Glomerular visceral epithelial cell (primary cell): Measurements from ENCODE around the gene LRRC8C.
A peak's percentile ranks its signal among the peaks of the same experiment; 100 is the strongest.
"Not testable (repeated sequence)": the region's sequence is repeated elsewhere in the genome, so short reads cannot be mapped to it uniquely, and the experiment has no call there.

Source experiments
- DNase-seq: peaks from one replicate; pipeline ENCODE4 v3.0.0-alpha.2; 2016; ENCODE audit errors: extremely low spot score

Gene LRRC8C

DNA sequence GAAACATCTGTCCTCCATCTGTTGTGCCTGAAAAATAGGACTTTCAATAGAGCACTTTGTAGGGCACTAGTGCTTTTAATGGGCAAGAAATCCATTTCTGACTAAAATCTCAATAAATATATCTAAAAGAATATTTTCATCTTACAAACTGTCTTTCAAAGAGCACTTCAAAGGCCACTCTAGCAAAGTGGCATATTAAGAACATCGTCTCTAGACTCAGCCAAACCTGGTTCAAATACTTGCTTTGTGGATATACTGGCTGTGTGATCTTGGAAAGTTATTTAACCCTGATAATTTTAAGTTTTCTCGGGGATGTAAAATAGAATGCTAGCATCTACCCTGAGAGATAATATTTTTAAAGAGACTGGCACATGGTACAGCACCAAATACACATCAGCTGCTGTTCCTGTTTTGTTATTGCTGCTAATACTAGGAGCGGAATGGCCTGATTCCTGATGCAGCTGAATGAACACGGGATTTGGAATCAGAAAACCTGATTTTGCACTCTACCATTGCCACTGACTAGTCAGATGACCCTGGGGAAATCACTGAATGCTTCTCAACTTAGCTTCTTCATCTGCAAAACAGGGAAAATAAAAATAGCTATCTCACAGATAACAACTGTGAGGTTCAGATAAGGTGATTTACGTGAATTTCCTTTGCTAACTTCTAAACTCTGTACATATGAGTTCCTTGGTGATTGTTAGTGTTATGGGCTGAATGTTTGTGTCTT lies 25.2 kb upstream of the LRRC8C start:
- no peak for DNase-seq

DNA sequence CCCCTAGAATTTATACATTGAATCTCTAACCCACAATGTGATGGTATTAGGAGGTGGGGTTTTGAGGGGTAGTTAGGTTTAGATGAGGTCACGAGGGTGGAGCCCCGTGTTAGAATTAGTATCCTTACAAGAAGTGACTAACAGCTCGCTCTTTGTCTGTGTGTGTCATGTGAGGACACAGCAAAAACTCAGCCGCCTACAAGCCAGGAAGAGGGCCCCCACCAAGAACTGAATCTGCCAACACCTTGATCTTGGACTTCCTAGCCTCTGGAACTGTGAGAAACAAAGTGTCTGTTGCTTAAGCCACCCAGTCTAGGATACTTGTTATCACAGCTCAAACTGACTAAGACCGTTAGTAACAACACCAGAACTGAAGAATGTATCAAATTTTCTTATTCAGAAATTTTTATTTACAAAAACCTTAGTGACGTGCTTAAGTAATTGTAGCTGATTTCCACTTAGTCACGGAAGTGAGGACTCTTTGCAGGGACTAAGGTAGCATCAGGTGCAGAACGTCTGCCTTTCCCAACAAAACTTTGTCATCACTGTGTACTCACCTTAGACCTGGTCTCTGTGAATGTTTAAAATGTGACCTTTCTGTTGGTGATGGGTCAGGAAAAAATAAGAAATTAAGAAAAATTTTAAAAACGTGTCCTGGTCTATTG lies 24.5 kb upstream of the LRRC8C start:
- no peak for DNase-seq

DNA sequence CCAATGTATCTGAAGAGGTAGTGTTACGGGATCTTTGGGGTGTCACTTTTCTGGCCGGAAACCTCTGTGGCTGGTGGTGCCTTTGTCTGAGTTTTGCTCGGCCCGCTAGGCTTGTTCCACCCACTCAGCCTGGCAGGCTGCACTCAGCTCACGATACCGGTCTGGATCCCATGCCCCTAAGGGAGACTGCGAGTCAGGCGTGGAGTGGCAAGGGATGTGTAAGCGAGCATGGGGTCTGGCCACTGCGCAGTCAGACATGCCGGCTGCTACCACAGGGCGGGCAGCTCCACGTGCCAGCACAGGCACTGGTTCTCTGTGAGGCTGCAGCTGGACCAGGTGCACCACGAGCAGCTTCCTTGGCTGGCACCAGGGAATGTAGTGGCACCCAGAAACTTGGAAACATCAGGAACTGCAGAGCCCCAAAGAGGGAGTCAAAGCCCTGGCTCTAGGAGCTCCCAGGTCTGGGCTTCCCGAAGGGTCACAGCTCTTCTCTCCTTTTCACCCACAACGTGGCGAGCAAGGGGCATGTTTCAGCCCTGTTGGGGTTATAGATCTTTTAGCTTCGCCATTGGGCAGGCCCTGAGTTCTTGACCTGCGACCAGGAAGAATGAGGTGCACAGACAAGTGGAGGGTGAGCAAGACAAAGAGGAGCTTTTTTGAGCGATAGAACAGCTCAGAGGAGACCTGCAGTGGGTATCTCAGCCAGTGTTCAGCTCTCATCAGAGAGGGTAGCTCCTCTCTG lies 23.8 kb upstream of the LRRC8C start:
- no peak for DNase-seq

DNA sequence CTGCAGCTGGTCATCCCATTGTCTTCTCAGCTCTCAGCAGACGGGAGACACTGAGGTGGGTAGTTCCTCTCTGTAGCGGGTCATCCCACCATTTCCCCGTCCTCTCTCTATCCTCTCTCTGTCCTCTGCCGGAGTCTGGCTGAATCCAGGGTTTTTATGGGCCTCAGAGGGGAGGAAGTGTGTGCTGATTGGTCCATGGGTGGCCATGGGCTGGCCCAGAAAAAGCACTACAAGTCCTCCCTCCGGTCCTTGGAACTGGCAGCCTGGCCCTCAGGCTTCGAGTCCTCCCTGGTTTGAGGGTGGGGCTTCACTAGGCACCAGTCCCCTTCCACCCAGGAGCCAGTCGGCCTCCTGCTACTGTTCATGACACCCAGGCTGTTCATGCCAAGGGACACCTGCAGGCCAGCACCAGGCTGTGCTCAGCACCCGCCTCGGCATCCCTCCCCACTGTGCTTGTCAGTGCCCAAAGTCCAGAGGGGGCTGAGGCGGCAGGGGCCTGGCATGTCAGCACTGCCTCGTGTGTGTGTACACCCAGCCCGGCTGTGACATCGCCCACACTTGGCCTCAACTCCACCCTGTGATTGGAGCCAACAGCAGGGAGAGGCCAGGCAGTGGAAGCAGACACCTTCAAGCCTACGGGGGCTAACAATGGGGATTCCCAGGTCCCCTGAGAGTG lies 23.0 kb upstream of the LRRC8C start:
- no peak for DNase-seq

DNA sequence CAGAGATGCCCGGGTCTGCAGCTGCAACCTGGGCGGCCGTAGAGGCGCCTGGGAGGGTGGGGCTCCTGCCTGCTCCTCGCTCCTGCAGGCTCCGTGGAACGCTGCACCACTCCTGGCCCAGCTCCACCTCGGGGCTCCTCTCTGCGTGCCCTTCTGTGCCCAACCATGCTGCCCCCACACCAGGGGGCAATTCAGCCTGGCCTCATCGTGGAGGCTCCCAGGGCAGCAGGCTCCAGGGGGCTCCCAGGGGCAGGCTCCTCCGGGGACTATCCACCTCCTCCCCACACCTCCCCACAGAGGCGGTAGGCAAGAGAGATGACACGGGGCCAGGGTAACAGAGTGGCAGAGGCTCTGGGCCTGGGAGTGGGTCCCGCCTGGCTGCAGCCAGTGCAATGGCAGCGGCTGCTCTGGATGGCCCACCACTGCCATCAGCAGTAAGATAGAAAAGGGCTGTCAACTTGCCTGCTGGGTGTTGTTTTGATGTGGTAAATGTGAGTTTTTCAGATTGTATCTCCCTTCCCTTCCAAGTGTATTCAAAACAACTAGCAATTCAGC lies 22.4 kb upstream of the LRRC8C start:
- no peak for DNase-seq

DNA sequence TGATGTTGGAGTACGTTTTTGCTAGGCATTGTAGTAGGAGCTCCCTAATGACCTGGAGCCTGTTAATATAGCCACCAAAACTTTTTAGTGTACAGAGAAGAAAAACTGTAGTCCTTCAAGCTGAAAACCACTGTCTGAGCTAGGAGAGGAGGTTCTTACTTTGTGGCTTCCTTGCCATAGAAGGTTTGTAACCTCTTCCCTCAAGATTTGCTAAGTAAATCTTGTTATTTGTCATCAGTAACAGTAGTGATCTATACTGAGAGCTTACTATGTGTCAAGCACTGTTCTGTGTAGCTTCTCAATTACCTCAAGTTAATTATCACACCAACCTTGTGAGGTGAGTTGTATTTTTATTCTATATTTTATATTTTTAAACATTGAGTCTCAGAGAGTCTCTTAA lies 21.2 kb upstream of the LRRC8C start:
- DNase-seq = no peak

DNA sequence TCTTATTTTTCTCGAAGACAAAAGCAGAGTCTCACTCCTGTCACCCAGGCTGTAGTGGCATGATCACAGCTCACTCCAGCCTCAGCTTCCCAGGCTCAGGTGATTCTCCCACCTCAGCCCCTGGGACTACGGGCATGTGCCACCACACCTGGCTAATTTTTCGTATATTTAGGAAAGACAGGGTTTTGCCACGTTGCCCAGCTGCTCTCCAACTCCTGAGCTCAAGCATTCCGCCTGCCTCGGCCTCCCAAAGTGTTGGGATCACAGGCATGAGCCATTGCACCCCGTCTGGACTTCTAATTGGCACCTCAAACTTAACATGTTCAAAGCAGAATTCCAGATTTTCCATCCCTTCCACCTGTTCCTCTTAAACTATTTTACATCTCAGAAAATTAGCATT lies 19.0 kb upstream of the LRRC8C start:
- no peak for DNase-seq

DNA sequence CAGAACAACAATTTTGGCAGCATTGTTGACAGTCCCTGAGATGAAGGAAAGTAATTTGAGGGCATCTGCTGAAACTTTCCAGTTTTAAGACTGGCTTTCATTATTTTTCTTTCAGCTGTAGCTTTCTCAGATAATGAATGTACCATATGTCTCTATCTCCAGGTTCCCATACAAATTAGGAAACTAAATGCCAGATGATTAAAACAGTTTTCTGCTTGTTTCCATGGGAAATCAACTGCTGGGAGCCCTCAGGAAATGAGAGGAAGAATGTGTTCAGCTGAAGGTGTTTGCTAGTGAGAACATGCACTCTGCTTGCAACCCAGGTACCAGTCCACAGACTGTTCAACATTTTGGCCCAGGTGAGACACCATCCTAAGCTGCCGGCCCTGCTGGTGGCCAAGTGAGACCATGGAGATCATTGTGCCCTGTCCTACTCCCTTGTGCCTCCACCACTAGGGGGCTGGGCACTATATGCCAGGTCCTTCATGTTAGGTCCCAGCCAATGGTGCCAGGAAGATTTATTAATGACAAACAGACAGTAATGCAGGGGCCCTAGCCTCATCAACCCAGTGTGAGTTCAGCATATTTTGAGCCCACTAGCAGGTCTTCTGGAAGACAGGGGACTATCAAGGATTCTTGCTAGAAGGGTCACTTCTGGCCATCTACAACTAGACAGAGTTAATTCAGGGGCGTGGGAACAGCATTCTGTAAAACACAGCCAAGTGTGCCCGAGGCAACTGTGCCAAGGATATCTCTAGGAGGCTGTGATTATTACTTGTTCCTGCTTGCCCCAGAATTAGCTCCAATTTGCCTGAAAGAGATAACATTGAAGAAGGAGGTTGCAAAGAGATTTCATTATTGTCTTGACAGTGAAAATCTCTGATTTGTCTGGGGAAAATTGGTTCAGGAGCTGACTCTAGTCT lies 17.0 kb upstream of the LRRC8C start:
- DNase-seq = no peak

DNA sequence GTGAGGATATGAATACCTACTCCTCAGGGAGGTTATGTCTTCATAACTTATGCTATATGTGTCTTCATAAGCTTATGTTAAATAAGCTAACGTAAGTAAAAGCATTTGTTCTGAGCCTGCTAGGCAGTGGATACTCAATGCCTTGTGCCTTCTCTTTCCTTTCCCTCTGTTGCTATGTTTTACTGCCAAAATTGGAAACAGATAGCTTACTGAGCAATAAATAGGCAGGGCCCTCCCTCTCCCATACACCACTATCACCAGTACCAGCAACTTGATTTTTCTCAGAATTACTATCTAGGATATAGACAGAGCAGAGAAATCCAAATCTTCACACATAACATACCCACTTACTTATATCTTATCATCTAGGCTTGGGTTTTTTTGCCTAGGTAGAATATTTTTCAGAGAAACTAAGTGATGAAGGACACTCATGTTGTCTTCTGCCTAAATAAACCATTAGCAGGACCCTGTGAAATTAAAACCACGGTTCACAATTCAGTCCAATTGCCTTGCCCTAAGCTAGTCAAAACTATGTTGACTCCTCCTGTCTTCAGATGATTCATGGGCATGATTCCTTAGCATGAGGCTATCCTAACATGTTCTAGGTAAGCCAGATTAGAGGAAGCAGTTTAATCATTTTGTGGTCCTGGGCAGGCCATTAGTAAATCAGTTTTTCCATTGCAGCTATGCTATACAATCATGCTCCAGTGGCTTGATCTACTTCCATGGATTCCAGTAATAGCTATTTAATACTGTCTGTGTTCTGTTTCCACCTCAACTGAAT lies 15.9 kb upstream of the LRRC8C start:
- DNase-seq = no peak

DNA sequence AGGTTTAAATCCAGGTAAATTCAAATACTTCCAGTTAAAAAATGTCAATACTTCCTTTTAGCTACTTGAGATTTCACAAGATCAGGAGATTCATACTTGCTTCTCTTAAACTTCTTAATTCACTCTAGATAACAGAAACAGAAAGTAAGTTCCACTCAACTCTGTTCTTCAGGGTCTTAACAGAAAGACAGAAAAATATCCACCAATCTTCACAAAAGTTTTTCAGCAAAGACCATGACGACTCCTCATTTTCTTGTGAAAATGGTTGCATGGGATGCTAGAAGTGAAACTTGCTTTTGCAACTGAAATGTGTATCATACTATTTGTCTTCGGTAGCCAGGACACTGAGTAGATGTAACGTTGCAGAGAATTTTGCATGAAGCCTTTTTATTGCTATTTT lies 12.3 kb upstream of the LRRC8C start:
- no peak for DNase-seq

DNA sequence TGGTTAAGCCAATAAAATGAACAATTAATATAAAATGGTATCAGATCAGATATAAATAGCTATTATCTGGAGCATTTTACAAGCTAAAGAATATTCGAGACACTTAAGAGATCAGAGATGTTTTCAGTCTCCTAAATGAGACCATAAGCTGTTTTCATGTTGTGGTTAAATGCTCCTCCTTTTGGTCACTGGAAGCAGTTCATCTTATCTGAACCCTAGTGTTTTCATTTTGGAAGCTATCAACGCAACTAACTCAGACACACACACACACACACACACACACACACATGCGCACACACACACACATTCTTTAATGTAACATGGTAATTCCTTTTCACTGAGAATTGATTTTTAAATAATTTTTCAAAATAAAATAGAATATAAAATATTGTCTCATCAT lies 10.0 kb upstream of the LRRC8C start:
- no peak for DNase-seq

DNA sequence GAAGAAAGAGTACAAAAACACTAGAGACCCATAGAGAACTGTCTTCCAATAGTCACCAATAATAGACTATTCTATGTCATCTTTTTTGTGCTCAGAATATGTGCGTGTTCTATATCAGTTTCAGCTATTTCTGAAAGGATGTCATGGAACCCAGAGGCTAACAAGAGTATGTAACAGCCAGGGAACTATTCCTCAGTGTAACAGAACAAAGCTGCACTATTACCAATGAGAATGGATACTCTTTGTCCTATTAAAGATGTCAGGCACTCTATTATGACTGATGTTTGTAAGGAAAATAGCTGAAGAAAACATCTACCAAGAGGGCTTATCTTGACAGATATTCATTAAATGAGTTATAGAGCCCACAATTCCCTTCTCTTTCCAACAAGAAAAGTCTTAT lies 8.6 kb upstream of the LRRC8C start:
- DNase-seq = no peak

DNA sequence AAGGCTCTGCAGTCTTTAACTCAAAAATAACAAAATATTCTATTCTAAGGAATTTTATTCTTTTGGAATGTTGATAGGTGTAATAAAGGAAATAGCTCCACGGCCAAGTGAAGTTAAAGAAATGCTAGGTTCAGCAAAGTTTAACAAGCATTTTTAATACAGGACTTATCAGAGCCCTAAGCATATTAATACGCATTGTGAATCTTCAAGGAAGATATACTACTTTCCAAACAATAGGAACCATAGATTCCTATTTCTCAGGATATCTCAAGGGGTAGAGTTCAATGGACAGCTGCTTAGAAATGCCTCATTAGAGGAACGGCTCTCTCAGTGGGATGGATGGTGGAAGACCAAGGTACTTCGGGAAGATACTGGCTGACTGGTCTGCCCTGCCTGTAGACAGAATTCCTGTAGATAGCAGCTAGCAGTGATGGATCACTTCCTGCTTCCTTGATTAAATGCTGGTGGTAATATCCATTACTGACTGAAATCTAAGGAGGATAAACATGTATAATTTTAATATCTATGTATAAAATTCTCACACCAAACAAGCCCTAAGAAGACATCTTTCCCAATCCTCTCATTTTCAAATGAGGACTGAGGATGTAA lies 8.1 kb upstream of the LRRC8C start:
- no peak for DNase-seq

DNA sequence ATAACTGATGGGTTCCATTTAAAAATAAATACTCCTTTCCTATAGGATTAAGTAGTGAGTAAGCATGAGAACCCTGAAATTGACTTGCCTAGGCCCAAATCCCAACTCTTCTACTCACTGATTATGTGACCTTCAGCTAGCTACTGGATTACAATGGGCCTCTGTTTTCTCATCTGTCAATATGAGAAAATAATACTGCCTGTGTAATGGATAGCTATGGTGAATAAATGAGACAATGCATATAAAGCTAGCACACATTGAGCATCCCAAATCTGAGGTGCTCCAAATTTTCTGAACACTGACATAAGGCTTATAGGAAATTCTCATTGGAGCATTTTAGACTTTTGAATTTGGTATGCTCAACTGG lies 5.3 kb upstream of the LRRC8C start:
- DNase-seq = no peak

DNA sequence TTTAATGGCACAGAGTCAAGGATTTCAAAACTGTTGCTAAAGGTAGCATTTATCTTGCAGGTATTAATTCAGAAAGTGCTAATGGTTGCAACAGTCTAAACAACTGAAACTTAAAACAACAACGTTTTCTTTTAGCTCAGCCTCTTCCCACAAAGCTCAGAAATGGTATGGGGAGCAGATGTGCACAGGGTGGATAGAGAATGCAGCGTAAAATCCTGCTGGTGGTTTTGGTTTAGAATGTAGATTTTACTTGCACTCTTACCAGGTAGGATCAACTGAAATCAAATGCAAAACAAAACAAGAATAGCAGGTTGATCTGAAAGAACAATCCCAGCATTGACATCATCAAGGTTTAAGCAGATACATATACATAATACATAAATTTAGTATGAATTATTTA lies 3.8 kb upstream of the LRRC8C start:
- no peak for DNase-seq

DNA sequence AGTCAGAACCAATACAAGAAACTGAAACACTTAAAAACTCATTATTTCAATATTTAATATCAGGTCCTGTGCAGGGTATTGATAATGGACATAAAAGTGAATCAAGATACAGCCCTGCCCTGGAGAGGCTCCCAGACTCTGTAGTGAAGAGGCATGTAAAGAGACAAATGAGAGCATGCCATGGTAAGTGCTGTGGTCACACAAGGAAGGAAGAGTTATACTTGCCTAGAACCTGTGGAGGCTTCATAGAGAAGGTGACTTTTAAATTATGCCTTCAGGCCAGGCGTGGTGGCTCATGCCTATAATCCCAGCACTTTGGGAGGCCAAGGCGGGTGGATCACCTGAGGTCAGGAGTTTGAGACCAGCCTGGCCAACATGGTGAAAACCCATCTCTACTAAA lies 3.3 kb upstream of the LRRC8C start:
- DNase-seq = not testable (repeated sequence)

DNA sequence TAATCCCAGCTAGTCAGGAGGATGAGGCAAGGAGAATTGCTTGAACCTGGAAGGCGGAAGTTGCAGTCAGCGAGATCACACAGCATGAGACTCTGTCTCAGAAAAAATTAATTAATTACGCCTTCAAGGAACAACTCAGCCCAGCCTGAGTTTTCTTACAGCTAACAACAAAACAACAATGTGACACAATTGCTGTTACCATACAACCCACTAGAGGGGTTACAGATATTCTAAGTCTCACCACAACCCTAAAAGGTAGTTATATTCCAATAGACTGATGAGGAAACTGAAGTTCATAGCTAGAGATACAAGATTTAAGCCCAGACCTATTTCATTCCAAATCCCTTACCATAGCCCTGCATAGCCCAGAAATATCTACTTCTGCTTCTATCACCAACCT lies 2.9 kb upstream of the LRRC8C start:
- no peak for DNase-seq

DNA sequence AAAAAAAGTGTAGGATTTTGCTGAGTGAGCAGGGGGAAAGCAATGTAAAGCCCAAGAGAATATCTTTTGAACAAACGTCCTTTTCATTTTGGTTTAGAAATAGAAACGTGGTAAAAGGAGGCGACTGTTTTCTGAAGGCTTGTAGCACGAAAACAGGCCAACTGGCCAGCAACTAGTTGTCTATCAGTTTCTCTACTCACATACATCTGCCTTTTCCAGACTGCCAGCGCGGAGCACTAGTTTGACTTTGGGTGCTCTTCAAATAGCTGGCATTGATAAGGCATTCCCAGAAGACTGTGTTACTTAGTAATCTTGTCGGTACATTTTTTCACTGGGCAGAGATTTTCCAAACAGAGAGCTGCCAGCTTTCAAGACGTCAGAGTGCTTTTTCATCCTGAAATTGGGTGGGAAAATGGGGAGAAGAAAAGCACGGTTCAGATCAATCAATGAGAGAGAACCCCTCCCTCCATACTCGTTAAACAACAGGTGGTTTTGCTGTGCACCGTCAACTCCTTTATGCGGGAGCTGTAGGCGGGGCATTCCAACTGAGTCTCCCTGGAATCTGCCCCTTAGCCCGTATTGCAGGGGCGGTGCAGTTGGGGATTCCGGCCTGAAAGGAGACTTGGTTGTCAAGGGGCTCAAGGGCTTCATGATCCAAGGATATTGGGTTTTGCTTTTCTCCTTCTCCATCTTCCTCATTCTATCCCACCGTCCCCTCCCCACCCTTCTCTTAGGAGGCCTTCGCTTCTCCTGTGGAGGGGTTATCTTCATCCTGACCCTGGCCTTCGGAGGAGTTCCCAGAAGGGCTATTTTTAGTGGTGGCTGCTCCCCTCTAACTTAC lies 884 bp upstream of the LRRC8C start:
- no peak for DNase-seq

DNA sequence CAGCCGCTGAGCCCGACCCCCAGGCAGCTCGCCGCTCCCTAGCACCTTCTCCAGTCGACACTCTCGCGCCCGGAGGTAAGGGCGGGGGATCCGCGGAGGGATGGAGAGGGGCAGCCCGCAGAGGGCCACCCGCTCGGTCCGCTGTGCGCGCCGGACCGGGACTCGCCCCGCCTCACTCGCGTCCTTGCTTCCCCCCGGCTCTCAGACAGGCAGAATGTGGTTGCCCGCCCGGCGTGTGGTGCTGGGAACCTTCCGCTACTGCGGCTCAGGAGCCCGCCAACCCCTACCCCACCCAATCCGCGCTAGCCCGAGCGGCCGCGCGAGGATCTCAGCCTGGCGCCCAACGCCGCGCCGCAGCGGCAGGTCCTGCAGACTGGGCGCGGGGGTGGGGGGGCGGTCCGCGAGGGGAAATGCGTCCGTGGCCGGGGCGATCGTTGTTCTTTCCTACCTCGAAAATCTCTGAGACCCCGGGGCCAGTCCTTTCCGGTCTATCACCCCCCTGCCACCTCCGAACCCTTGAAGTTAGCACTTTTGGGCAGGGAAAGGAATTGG lies 404 bp downstream of the LRRC8C start:
- DNase-seq = peak; percentile 74
